ENCODE results near the gene MOCS1. TPM values are rescaled to one million over a fixed set of nuclear protein-coding genes. Genes with fewer than 3 reads are reported as not detected.

Gene MOCS1
- total RNA-seq, 1 donor from 2014 or later = 22.9 TPM

DNA sequence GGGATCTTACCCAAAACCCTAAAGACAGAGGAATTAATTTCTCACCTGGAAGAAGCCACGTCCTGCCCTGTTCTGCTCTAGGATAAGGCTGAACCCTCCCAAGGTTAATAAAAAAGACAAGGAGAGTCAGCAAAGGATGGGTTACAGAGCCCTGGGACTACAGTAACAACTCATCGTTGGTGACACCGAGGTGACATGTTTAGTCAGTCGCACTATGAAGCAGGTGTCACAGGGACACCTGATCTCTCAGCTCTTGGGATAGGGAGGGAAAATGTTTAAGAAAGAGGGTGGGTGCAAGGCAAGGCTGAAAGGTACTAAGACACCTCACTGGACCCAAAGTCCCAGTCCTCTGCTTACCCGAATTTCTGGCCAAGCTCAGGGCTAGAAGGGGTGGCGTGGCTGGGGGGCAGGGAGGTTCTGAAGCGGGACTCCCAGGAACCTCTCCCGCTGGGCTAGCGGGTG, 562 bp downstream of the MOCS1 start:
- Histone ChIP-seq H3K4me3 (peak overlapping the region; percentile 85), H3K4me1 (peaks cover 40% of the 10 kb centered on the region), H3K36me3 (no peaks in the 10 kb centered on the region), H3K27me3 (ENCODE audit: low read depth) (peaks cover 6% of the 10 kb centered on the region), H3K27ac (peak overlapping the region; percentile 88), H3K9me3 (no peaks in the 10 kb centered on the region)
- intact Hi-C loops (cut with DNase I) = no loop called here
- no peak for DNase-seq
- ATAC-seq = no peak
- no peak for TF ChIP-seq CTCF (IDR thresholded peaks at IDR 0.05)

DNA sequence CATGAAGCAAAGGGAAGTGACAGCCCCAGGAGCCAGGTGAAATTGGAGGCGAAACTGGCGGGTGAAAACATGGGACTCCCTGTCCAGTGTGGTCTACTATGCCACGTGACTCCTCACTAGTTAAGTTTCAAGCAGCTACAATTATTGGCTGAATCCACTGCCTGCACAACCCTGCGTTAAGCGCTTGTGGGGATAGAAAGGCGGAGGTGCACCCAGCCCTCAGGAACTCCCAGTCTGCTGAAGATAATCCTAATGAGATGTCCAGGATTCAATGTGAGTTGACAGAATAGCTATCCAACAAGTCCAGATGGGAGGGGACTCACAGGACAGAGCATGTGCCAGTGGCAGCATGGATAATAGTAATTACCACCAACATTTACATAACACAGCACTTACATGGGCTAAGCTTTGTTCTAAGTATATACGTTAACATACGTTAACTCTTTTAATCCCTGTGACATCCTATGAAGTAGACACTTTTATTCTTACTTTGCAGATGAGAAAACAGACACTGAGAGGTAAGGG, 1.8 kb downstream of the MOCS1 start:
- intact Hi-C loops (cut with DNase I) = no loop called here
- TF ChIP-seq CTCF (IDR thresholded peaks at IDR 0.05) = no peak
- ATAC-seq (no peak), DNase-seq (no peak)
- Histone ChIP-seq H3K4me3 (peak overlapping the region; percentile 85), H3K4me1 (peaks cover 51% of the 10 kb centered on the region), H3K9me3 (no peaks in the 10 kb centered on the region), H3K27ac (peak overlapping the region; percentile 88), H3K27me3 (ENCODE audit: low read depth) (peaks cover 6% of the 10 kb centered on the region), H3K36me3 (no peaks in the 10 kb centered on the region)

DNA sequence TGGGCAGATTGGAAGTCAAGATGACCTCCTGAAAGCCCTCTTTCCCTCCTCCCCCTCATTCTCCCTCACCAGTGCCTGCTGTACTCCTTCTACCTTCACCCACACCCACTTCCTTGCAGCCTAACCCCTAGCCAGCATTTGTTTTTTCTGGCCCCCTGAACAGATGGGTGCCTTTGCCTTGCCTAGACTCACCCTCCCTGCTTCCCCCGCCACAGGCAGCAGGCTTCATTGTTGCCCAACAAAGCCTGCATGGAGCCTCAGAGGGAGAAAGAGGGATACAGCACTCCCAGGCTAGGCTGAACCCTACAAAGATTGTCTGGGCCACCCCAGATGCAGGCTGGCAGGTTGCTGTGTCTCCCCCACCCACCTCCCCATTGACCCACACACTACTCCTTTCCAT, 2.7 kb downstream of the MOCS1 start:
- peak overlapping the region; percentile 85 for H3K4me3 ChIP-seq
- intact Hi-C loops (cut with DNase I) = no loop called here
- no peaks in the 10 kb centered on the region for H3K36me3 ChIP-seq
- DNase-seq = no peak
- no peaks in the 10 kb centered on the region for H3K9me3 ChIP-seq
- peaks cover 6% of the 10 kb centered on the region for H3K27me3 ChIP-seq (ENCODE audit: low read depth)
- no peak for ATAC-seq
- H3K27ac ChIP-seq = peak overlapping the region; percentile 31
- no peak for TF ChIP-seq CTCF (IDR thresholded peaks at IDR 0.05)
- peaks cover 60% of the 10 kb centered on the region for H3K4me1 ChIP-seq

GRCh38 chr6:39930540-39930939, 3.7 kb downstream of the MOCS1 start:
- intact Hi-C loops (cut with DNase I) = no loop called here
- H3K9me3 ChIP-seq = no peaks in the 10 kb centered on the region
- TF ChIP-seq CTCF (IDR thresholded peaks at IDR 0.05) = no peak
- H3K27me3 ChIP-seq (ENCODE audit: low read depth) = peaks cover 6% of the 10 kb centered on the region
- DNase-seq = no peak
- peaks cover 8% of the 10 kb centered on the region for H3K36me3 ChIP-seq
- ATAC-seq = no peak
- no peak overlapping the region for H3K4me3 ChIP-seq
- peak overlapping the region; percentile 3 for H3K27ac ChIP-seq
- H3K4me1 ChIP-seq = peaks cover 56% of the 10 kb centered on the region

- Histone ChIP-seq H3K27ac (peak overlapping the region; percentile 3), H3K4me1 (peaks cover 50% of the 10 kb centered on the region), H3K27me3 (ENCODE audit: low read depth) (peaks cover 6% of the 10 kb centered on the region), H3K36me3 (peaks cover 15% of the 10 kb centered on the region), H3K9me3 (no peaks in the 10 kb centered on the region), H3K4me3 (no peak overlapping the region)
- intact Hi-C loops (cut with DNase I) = no loop called here
- ATAC-seq (no peak), DNase-seq (no peak)
- TF ChIP-seq CTCF (IDR thresholded peaks at IDR 0.05) = no peak
These were observed 4.4 kb downstream of the MOCS1 start for GRCh38 chr6:39929733-39930461.
